ENCODE measurements around the gene LRRC26.

DNA sequence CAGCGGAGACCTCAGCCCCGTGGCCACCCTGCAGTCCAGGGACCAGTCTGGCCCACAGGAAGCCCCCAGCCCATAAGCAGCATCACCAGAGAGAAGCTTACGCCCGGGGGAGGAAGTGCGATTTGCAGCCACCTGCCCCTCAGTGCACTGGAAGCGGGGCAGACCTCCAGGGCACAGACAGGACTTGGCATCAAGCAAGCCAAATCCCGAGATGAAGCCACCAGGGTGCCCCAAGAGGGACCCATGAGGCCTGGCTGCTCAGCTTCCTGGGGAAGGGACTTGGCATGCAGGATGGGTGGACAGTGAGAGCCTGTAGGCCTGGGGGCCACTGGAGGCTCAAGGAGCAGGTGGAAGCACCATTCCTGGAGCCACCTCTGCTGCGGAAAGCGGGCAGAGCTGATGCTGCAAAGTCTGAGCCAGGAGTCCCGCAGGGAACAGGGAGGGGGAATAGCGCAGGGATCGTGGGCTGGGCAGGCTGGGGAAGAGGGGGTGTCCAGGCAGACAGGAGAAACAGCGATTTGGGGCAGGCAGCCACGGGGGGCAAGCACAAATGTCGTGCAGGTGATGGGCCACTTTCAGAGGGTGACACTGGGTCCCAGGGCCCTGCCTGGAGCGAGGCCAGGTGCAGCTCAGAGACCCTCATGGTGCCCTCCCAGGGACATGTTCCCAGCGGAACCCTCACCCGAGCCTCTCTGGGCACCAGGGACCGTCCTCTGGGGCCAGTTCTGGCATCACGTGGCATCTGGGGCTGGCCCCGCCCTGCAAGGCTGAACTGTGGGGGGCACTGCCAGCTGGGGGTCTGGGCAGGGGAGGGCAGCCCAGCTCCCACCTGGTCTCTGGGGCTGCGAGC lies 3.2 kb downstream of the LRRC26 start:
- TF ChIP-seq CTCF (IDR thresholded peaks at IDR 0.05) (no peak), POLR2A (IDR thresholded peaks at IDR 0.05) (no peak)

Data from right lobe of liver (tissue), 4 donors.